Ureter (tissue), 1 donor: Measurements from ENCODE around the gene ZBTB43. TPM values are rescaled to one million over a fixed set of nuclear protein-coding genes. Genes with fewer than 3 reads are reported as not detected.

ENCODE experiments used
- DNase-seq: peaks from one replicate; pipeline ENCODE4 v3.0.0-alpha.2; 2020; ENCODE audit warnings: low spot score
- total RNA-seq: library from RNA; stranded (reverse); gene quantifications from one replicate; pipeline ENCODE4 v1.2.4, GENCODE V29; 2023
- donor health status: DM: yes; HTN: yes; CAD: no.

Gene ZBTB43
- total RNA-seq, 1 donor from 2014 or later = 22.0 TPM

DNA sequence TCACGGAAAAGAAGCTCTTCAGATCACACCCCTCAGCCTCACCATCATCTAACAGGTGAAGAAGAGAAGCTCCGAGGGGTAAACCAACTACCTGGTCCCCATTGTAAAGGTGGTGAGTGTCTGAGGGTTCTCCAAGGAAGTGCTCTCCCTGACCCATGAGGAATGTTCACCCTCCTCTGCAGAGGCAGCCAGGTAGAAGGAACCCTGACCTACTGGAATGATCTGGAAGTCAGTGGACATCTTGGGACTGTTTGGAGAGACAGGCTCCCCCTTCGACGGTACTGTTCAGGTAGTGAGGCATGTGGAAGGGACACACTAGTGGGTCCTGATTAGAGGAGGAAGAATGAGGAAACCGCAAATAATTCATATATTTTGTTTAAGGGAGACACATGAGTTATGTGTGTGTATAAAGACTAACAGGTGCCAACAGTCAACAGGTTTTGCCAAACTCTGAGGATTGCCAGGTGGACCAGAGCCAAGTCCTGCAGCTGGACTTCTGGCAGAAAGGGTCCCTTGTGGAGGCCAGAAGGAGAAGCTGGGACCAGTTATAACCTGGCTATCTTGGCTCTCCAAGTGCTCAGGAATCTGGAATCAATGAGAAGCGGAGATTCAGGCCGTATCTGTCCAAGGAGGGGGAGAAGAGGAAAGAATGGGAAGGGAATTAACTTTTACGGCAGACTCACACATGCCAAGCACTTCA, 52.6 kb downstream of the ZBTB43 start:
- no peak for DNase-seq

DNA sequence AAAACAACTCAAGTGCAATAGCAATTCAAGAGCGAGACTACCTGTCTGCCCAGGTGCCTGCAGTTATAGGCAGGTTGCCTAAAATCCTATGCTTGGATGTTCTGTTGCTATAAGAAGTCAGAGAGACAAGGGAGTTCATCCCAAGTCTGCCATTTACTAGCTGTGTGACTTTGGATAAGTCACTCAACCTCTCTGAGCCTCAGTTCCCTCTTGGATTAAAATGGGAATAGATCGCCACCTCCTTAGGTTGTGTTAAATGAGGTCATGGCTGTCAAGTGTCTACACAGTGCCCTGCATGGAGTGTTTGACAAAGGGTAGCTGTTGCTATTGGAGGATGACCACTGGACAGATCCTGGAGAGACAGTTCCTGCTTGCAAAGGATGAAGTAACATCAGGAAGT, 54.3 kb downstream of the ZBTB43 start:
- DNase-seq = no peak

DNA sequence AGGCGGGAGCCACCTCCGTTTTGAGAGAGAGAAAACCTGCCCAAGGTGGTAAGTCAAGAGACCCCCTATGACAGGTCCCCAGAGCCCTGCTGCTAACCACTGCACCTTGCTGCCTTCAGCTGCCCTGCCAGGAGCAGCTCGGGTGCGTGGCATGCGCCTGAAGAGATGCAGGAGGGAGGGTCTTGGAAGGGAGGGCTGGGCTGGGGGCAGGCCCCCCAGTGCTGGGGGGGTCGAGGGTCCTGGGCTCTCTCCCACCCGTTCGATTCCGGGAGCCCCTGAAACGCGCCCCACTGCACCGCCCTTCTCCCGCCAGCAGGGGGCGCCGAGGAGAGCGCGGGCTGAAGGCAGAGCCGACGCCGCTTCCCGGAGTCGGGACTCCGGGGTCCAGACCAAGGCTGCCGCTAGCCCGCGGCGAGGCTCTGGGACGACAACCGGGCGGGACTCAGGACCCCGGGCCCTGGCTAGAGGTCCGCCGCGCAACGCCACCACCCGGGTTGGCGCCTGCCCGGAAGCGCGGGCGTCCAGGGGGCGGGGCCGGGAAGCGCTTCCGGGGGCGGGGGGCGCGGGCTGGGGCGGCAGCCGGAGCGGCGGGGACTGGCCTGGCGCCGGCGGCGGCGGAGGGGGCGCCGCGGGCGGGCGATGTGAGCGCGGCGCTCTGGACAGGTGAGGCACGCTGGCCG, 55.4 kb downstream of the ZBTB43 start, which contains the start of gene ZBTB34:
Gene ZBTB34, plus strand, starts transcription at position 563 of the 680 bp plus-strand sequence. CDS start 18,761 bp downstream, outside the sequence.
- DNase-seq = peak; percentile 59

DNA sequence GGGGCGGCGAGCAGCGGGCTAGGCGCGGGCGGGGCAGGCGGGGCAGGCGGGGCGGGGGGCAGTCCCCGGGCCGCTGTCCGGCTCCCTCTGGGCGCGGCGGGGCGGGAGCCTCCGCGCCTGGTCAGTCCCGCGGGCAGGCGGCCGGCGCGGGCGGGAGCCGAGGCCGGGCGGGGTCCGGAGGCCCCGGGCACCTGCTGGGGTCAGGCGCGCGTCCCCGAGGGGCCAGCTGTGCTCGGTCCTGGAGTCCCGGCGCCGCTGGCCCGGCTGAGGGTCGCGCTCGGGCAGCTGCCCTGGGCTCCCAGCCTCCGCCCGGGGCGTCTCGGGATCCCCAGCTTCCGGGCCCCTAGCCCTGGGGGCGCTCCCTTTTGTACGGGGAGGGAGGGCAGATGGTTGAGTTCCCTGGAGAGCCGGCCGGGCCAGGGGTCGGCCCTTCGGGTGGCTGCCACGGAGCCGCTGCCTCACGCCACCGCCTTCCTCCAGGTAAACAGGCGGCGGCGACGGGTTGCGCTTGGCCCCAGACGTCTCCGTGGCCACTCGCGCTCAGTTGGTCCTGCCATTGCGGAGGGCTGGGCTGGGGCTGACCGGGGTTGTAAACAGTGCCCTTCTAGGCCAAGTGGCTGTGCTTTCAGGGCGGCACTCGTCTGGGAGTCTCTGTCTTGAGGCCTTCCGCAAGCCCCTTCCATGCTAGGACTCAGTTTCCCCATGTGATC, 56.1 kb downstream of the ZBTB43 start:
- no peak for DNase-seq

DNA sequence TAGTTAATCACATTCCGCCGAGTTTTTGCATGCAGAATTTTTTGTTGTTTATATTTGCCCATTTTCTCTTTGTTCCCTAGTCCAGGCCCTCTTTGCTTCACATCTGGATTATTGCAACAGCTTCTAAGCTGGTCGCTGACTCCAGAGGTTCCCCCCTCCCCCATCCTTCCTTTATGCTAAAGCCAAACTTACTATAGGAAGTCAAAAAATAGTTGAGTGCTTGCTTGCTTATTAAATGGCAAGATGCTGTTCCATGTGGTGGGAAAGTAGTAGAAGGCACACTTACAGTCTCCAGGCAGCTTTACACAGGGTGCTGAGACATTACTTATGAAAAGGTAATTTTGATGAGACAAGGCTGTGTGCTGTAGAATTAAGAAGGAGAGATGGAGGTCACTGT, 56.9 kb downstream of the ZBTB43 start:
- no peak for DNase-seq

DNA sequence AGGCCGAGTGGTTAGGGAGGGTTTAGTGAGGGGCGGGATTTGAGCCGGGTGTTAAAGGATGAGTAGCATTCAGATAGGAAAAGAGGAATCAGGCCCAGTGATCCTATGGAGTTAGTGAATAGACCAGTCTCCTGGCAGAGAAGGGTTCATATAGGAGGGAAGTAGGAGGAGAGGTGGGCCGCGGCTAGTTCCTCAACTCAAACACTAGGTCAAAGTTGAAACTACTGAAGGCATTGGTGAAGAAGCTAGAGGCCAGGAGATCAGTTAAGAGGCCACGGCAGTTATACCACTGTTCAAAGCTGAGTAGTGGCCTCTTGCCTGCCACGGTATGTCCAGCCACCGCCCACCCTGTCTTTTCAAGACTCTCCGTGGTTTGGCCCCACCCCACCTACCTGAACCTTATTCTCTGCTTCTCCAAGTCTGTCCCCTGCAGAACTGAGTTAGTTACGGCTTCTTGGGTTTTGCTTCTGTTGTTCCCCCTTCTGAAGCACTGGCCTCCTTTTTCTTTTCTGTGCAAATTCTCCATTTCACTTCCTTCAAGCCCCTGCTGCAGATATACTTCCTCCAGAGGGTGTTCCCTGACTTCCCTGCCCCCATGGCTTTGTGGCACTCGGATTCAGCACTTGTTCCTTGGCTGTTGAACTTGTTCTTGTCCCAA, 57.4 kb downstream of the ZBTB43 start:
- DNase-seq = peak; percentile 53

DNA sequence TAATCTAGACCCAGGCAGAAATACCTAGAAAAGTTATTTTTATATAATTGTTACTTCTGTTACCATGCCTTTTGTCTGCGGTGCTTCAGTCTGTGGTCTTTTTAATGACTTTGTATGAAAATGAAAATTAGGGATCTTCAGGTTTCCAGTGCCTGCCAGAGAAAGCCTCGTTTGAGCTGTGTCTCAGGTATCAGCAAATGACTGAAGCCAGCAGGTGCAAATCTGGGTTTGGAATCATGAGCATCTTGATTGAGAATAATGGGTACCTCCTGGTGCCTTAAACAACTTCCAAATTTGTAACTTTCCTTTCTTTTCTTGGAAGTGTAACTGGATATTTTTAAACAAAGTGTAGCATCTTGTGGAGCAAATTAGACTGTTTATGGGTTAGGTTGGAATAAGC, 59.9 kb downstream of the ZBTB43 start:
- no peak for DNase-seq

DNA sequence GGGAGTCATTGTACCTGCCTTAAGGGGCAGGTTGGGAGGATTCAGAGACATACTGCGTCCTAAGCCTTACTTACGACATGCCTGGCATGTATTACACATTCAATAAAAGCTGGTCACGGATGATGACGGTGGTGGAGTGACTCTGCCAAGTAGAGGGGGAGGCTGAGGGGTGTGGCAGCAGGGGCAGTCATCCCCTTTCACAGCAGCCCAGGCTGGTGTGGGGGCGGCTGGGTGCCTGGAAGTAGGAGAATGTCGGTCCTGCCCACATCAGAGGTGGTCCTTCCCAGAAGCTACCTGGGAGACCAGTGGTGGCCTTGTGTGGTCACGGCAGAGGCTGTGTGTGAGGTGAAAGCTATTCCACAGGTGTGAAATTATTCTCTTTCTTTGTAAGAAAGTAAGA, 64.5 kb downstream of the ZBTB43 start:
- DNase-seq = no peak

DNA sequence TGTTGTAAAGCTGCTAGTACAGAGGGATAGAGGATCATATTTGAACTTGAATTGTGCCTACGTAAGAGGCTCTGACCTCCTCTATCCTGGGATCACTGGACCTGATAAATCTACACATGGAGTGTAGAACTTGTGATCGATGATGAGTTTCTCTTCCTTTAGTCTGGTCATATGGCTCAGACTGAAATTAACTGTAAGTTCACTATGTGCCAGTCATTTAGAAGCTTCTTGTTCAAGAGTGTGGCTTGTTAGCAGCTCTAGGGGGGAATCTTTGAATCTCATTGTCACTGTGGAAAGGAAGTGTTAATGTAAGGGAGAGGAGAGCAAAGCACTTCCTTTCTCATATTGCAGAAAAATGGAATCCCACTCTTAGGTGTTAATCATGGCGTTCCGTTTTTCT, 67.7 kb downstream of the ZBTB43 start:
- no peak for DNase-seq

DNA sequence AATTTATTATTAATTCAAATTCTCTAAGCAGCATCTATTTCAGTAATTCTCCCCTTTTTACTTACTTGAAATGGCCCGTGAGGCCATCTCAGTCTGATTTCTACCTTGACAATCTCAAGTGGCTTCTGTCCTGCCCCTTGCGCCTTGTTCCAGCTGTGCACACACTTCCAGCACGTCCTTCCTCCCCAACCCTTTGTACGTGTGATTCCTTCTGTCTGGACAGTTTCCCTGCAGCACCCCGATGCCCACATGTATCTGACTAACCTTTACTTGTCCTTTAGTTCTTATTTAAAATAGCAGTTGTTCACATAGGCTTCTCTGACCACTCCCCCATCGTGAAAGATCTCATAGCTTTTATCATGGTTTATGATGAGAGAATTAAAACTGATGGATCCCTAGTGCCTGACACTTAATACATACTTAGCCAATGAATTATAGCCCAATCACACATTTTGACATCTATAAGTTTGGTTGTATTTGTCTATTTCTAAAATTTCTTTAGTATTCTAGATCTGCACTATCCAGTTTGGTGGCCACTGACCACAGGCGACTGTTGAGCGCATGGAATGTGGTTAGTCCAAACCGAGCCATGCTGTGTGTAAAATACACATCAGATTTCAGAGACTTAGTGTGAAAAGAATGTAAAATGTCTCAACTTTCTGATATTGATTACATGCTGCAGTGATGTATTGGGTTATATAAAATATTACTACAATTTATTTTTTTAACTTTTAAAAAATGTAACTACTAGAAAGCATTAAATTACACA, 69.9 kb downstream of the ZBTB43 start:
- no peak for DNase-seq

DNA sequence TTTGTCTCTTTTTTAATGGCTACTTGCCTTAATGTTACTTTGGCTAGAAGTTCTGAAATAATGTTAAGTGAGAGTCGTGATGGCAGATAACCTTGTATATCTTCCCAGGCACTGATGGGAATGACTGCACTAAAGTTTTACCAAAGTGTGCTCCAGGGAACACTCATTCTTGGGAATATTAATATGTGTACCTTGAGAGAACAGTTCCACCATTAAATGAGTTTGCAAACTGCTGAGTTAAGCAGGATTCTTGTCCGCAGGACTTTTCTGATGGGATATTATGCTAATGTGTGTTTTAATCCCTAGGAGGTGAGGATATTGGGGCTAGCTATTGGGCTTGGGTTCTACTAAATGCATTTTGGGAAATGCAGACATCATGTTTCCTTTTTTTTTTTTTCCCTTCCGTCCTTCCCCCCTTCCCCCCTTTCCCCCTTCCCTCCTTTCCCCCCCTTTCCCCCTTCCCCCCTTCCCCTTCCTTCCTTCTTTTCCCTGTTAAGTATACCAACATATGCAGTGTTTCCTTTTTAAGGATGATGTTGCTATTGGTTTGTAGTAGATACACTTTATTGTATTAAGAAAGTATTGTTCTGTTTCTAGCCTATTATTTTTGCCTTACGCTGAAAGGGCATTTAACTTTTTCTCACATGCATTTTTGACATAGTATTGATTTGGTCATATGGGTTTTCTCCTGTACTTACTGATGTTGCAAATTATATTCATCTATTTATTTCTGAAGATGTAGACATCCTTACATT, 71.1 kb downstream of the ZBTB43 start:
- DNase-seq = no peak

DNA sequence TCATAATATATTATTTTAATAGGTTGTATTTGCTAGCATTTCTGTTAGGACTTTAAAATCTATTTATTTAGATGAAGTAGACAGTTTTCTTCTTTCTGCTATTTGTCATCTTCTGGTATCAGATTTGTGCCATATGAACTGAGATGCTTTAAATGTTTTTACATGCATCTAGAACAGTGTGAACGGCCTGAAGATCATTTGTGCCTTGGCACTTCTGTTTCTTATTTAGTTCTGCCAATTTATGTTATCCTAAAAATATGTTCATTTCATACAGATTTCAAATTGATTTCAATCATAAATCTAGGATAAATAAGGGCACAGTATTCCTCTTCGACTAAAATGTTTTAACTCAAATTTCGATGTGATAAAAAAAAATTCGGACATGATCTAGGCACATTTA, 71.7 kb downstream of the ZBTB43 start:
- no peak for DNase-seq

DNA sequence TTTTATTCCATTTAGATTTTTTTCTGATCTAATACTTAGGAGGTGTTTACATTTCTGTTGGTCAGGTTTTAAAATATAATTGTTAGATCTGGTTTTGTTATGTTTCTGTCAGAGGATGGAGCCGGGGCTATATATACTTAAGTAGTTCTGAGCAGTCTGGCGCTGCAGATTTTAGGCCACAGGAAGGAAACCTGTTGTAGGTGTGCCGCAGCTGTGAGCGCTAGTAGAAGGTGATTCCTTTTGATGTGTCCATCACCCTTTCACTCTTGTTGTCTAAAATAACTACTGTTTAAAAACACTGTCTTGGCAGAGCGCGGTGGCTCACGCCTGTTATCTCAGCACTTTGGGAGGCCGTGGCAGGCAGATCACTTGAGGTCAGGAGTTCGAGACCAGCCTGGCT, 72.6 kb downstream of the ZBTB43 start:
- no peak for DNase-seq

DNA sequence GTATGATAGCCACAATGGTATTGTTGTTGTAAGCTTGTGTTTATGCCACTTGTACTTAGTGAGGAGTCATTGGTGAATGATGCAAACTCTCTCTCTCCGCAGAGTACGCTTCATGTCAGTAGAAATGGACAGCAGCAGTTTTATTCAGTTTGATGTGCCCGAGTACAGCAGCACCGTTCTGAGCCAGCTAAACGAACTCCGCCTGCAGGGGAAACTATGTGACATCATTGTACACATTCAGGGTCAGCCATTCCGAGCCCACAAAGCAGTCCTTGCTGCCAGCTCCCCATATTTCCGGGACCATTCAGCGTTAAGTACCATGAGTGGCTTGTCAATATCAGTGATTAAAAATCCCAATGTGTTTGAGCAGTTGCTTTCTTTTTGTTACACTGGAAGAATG, 74.4 kb downstream of the ZBTB43 start:
- DNase-seq = no peak

DNA sequence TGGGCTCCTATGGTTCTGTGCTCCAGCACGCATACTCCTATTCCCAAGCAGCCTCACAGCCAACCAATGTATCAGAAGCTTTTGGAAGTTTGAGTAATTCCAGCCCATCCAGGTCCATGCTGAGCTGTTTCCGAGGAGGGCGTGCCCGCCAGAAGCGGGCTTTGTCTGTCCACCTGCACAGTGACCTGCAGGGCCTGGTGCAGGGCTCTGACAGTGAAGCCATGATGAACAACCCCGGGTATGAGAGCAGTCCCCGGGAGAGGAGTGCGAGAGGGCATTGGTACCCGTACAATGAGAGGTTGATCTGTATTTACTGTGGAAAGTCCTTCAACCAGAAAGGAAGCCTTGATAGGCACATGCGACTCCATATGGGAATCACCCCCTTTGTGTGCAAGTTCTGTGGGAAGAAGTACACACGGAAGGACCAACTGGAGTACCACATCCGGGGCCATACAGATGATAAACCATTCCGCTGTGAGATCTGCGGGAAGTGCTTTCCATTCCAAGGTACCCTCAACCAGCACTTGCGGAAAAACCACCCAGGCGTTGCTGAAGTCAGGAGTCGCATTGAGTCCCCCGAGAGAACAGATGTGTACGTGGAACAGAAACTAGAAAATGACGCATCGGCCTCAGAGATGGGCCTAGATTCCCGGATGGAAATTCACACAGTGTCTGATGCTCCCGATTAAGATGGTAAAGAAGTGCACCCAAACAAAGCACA, 75.5 kb downstream of the ZBTB43 start:
- no peak for DNase-seq

DNA sequence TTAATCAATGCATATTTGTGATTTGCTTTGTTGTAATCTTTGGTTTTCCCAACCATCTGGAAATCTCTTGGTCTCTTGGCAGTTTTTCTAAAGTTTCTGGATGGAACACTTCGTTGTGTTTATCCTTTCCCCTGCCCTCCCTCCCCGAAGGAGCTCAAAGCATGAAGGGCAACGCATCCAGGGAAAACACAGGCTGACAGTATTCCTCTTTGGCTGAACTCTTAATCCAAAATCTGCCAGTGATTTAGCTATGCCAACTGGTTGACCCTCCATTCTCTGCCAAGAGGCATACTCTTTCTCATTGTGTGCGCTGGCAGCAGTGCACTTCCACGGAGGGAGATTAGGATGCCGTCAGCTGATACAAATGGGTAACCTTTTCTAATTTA, 76.1 kb downstream of the ZBTB43 start:
- no peak for DNase-seq

DNA sequence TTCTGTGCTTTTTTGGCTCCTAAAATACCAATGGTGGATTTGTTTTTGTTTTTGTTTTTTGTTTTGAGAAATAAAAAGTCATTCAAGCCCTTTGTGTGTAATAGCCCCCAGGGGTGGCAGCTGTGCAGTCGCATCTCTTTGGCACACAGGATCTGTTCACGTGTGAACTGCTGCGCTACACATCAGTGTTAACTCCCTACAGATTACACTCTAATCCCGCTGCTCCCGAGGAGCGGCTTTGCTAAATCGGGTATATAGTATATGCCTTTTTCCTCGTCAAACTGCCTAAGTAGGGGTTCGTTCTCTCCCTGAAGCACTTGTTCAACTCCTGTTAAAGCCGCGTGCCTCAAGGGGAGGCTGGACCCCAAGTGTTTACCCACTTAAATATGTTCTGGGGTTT, 77.9 kb downstream of the ZBTB43 start:
- DNase-seq = no peak

DNA sequence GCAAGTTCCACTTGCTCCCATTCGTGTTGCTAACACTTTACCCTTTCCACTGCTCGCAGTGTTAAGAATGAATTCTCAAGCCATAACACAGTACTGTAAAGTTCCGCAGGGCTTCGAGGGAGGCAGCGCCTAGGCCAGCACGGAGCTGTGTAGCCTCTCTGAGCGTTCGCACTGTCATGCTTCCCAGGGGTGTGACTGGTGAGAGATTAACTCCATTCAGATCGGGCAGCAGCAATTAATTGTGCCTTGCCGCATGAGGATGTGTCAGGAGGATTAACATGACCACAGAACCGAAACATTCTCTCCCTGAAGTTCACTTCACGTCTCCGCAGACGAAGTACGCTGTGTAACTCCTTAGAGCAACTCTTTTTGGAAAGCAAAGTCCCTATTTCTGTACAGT, 78.8 kb downstream of the ZBTB43 start:
- DNase-seq = no peak

DNA sequence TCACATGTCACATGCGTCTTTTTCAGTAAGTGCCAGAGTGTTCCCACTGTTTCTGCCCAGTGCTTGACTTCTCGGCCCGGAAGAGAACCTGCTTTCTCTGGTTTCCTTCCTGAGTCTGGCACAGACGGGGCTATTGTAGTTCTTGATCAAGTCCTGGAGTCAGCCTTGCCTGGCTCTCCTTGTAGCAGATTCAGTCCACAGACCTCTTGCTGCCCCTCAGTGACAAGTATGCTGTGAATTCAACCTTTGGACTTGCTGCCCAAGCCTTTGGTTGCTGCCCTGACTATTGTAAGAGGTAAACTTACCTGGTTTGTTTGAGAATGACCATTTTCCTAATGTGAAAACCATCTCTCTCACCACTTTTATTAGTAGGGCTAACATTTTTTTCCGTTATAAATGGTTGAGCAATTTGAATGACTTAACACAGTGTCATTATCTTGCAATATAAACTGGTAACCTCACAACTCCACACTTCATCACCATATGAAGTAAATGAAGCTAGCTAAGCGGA, 80.3 kb downstream of the ZBTB43 start:
- no peak for DNase-seq
